ENCODE results near the gene OSBPL1A. TPM values are rescaled to one million over a fixed set of nuclear protein-coding genes. Genes with fewer than 3 reads are reported as not detected.

The OSBPL1A gene
- polyA plus RNA-seq, 3 donors from 2014 or later, result 0.25 to 2.1 TPM; not detected in 1

- DNase-seq, result no peak
- Mint-ChIP-seq H3K4me1 (no peaks in the 10 kb centered on the region), H3K27me3 (ENCODE audit: low read depth in 3 of 3) (peaks cover 2 to 8% (median 7%) of the 10 kb centered on the region in 3 donors), H3K36me3 (no peaks in the 10 kb centered on the region), H3K4me3 (no peak overlapping the region), H3K9me3 (peaks cover 0 to 1% (median 0%) of the 10 kb centered on the region in 6 donors), H3K27ac (no peak overlapping the region)
Measured at GRCh38 chr18:24293254-24293653, 104.4 kb downstream of the OSBPL1A start.

- no peaks in the 10 kb centered on the region for H3K4me1 Mint-ChIP-seq
- peaks cover 4 to 8% (median 6%) of the 10 kb centered on the region in 3 donors for H3K27me3 Mint-ChIP-seq (ENCODE audit: low read depth in 3 of 3)
- DNase-seq, result no peak
Measured at GRCh38 chr18:24278591-24278990, 119.0 kb downstream of the OSBPL1A start.

GRCh38 chr18:24277516-24278195, 120.0 kb downstream of the OSBPL1A start:
- Mint-ChIP-seq H3K4me1 (no peaks in the 10 kb centered on the region), H3K36me3 (no peaks in the 10 kb centered on the region)

More at GRCh38 chr18:24278591-24278990, 119.0 kb downstream of the OSBPL1A start:
- Mint-ChIP-seq H3K27ac (no peak overlapping the region), H3K36me3 (no peaks in the 10 kb centered on the region), H3K9me3 (no peaks in the 10 kb centered on the region), H3K4me3 (no peak overlapping the region)

GRCh38 chr18:24276994-24277393, 120.6 kb downstream of the OSBPL1A start:
- Mint-ChIP-seq H3K36me3 (no peaks in the 10 kb centered on the region), H3K4me3 (no peak overlapping the region), H3K27me3 (ENCODE audit: low read depth in 3 of 3) (peaks cover 4 to 16% (median 5%) of the 10 kb centered on the region in 3 donors), H3K4me1 (peaks cover 3 to 4% of the 10 kb centered on the region in 2 donors), H3K27ac (no peak overlapping the region), H3K9me3 (no peaks in the 10 kb centered on the region)
- DNase-seq, result no peak

More at GRCh38 chr18:24277516-24278195, 120.0 kb downstream of the OSBPL1A start:
- Mint-ChIP-seq H3K9me3 (no peaks in the 10 kb centered on the region), H3K27ac (no peak overlapping the region), H3K4me3 (no peak overlapping the region), H3K27me3 (ENCODE audit: low read depth in 3 of 3) (peaks cover 4 to 14% (median 4%) of the 10 kb centered on the region in 3 donors)
- DNase-seq, result no peak

GRCh38 chr18:24274837-24275236, 122.8 kb downstream of the OSBPL1A start:
- H3K4me1 Mint-ChIP-seq, result peaks cover 3 to 5% of the 10 kb centered on the region in 2 donors
- no peak for DNase-seq
- H3K9me3 Mint-ChIP-seq, result no peaks in the 10 kb centered on the region
- no peak overlapping the region for H3K4me3 Mint-ChIP-seq
- peaks cover 4 to 23% (median 12%) of the 10 kb centered on the region in 3 donors for H3K27me3 Mint-ChIP-seq (ENCODE audit: low read depth in 3 of 3)
- no peak overlapping the region for H3K27ac Mint-ChIP-seq
- H3K36me3 Mint-ChIP-seq, result no peaks in the 10 kb centered on the region

- no peak overlapping the region for H3K27ac Mint-ChIP-seq
- no peaks in the 10 kb centered on the region for H3K36me3 Mint-ChIP-seq
- H3K9me3 Mint-ChIP-seq, result no peaks in the 10 kb centered on the region
- DNase-seq, result no peak
- no peak overlapping the region for H3K4me3 Mint-ChIP-seq
- H3K27me3 Mint-ChIP-seq (ENCODE audit: low read depth in 3 of 3), result peaks cover 6 to 30% (median 11%) of the 10 kb centered on the region in 3 donors
- H3K4me1 Mint-ChIP-seq, result peaks cover 3 to 5% of the 10 kb centered on the region in 2 donors
Measured at GRCh38 chr18:24273596-24273995, 124.0 kb downstream of the OSBPL1A start.

- Mint-ChIP-seq H3K27me3 (ENCODE audit: low read depth in 3 of 3) (peaks cover 6 to 31% (median 11%) of the 10 kb centered on the region in 3 donors), H3K4me3 (peak overlapping the region in 4 of 5 donors; percentile 34 to 68 (median 50)), H3K36me3 (no peaks in the 10 kb centered on the region)
Measured at GRCh38 chr18:24272229-24272525, 125.4 kb downstream of the OSBPL1A start.

GRCh38 chr18:24271381-24272228, 126.0 kb downstream of the OSBPL1A start:
- H3K9me3 Mint-ChIP-seq, result peaks cover 0 to 1% (median 0%) of the 10 kb centered on the region in 6 donors
- no peak for DNase-seq
- H3K4me1 Mint-ChIP-seq, result peaks cover 3 to 5% of the 10 kb centered on the region in 2 donors
- H3K27me3 Mint-ChIP-seq (ENCODE audit: low read depth in 3 of 3), result peaks cover 6 to 31% (median 11%) of the 10 kb centered on the region in 3 donors
- H3K4me3 Mint-ChIP-seq, result peak overlapping the region in 1 of 5 donors; percentile 63
- H3K36me3 Mint-ChIP-seq, result no peaks in the 10 kb centered on the region
- H3K27ac Mint-ChIP-seq, result no peak overlapping the region

More at GRCh38 chr18:24272229-24272525, 125.4 kb downstream of the OSBPL1A start:
- no peak overlapping the region for H3K27ac Mint-ChIP-seq
- peaks cover 0 to 1% (median 0%) of the 10 kb centered on the region in 6 donors for H3K9me3 Mint-ChIP-seq
- DNase-seq, result no peak
- H3K4me1 Mint-ChIP-seq, result peaks cover 3 to 5% of the 10 kb centered on the region in 2 donors

- Mint-ChIP-seq H3K36me3 (no peaks in the 10 kb centered on the region), H3K27me3 (ENCODE audit: low read depth in 3 of 3) (peaks cover 6 to 33% (median 11%) of the 10 kb centered on the region in 3 donors), H3K4me1 (peaks cover 3 to 5% of the 10 kb centered on the region in 2 donors), H3K9me3 (peaks cover 0 to 1% (median 0%) of the 10 kb centered on the region in 6 donors), H3K4me3 (no peak overlapping the region), H3K27ac (no peak overlapping the region)
- DNase-seq, result no peak
Measured at GRCh38 chr18:24270937-24271380, 126.7 kb downstream of the OSBPL1A start.

- no peak overlapping the region for H3K4me3 Mint-ChIP-seq
- H3K27me3 Mint-ChIP-seq (ENCODE audit: low read depth in 3 of 3), result peaks cover 6 to 35% (median 11%) of the 10 kb centered on the region in 3 donors
- H3K9me3 Mint-ChIP-seq, result peaks cover 0 to 1% (median 0%) of the 10 kb centered on the region in 6 donors
- no peak for DNase-seq
- peaks cover 3 to 5% of the 10 kb centered on the region in 2 donors for H3K4me1 Mint-ChIP-seq
- no peak overlapping the region for H3K27ac Mint-ChIP-seq
- no peaks in the 10 kb centered on the region for H3K36me3 Mint-ChIP-seq
Measured at GRCh38 chr18:24270358-24270936, 127.2 kb downstream of the OSBPL1A start.

- peaks cover 3 to 5% of the 10 kb centered on the region in 2 donors for H3K4me1 Mint-ChIP-seq
Measured at GRCh38 chr18:24268784-24269550, 128.7 kb downstream of the OSBPL1A start.

GRCh38 chr18:24267878-24268277, 129.7 kb downstream of the OSBPL1A start:
- no peak for DNase-seq
- H3K27ac Mint-ChIP-seq, result no peak overlapping the region
- no peak overlapping the region for H3K4me3 Mint-ChIP-seq
- no peaks in the 10 kb centered on the region for H3K36me3 Mint-ChIP-seq
- H3K27me3 Mint-ChIP-seq (ENCODE audit: low read depth in 3 of 3), result peaks cover 2 to 26% (median 8%) of the 10 kb centered on the region in 3 donors
- H3K9me3 Mint-ChIP-seq, result peaks cover 0 to 1% (median 0%) of the 10 kb centered on the region in 6 donors
- peaks cover 3 to 5% of the 10 kb centered on the region in 2 donors for H3K4me1 Mint-ChIP-seq

More at GRCh38 chr18:24268784-24269550, 128.7 kb downstream of the OSBPL1A start:
- no peak overlapping the region for H3K27ac Mint-ChIP-seq
- peaks cover 0 to 1% (median 0%) of the 10 kb centered on the region in 6 donors for H3K9me3 Mint-ChIP-seq
- no peak overlapping the region for H3K4me3 Mint-ChIP-seq
- no peak for DNase-seq
- H3K27me3 Mint-ChIP-seq (ENCODE audit: low read depth in 3 of 3), result peaks cover 2 to 32% (median 8%) of the 10 kb centered on the region in 3 donors
- no peaks in the 10 kb centered on the region for H3K36me3 Mint-ChIP-seq

GRCh38 chr18:24266131-24266530, 131.5 kb downstream of the OSBPL1A start:
- H3K27ac Mint-ChIP-seq, result no peak overlapping the region
- H3K27me3 Mint-ChIP-seq (ENCODE audit: low read depth in 3 of 3), result peaks cover 2 to 23% (median 6%) of the 10 kb centered on the region in 3 donors
- no peak for DNase-seq
- peaks cover 0 to 1% (median 0%) of the 10 kb centered on the region in 6 donors for H3K9me3 Mint-ChIP-seq
- H3K4me3 Mint-ChIP-seq, result no peak overlapping the region
- no peaks in the 10 kb centered on the region for H3K36me3 Mint-ChIP-seq
- H3K4me1 Mint-ChIP-seq, result no peaks in the 10 kb centered on the region
